ENCODE results near the gene RNASEH2B.

GRCh38 chr13:50955798-50956197, 46.2 kb downstream of the RNASEH2B start:
- TF ChIP-seq CTCF (IDR thresholded peaks at IDR 0.05; ENCODE audit: insufficient read depth, low read length) (no peak), GABPA (IDR thresholded peaks at IDR 0.05; ENCODE audit: low read depth) (no peak)

Data from HL-60 (cell line).